T-helper 1 cell treated with Interleukin-12 subunit alpha and Interleukin-12 subunit beta and Interleukin-4 antibody, amounts not matched to agents 30 μg/mL and 1 μg/mL, for 36 hours (primary cell): ENCODE results near the gene NBAS.
A peak's percentile ranks its signal among the peaks of the same experiment; 100 is the strongest.

ENCODE experiments used
- H3K27ac Mint-ChIP-seq: one replicate; pipeline ENCODE4 v1.8.0; 2021; ENCODE audit warnings: mild to moderate bottlenecking, mixed read lengths
- H3K27me3 Mint-ChIP-seq: one replicate; pipeline ENCODE4 v1.8.0; 2021; ENCODE audit warnings: low read depth, mixed read lengths
- H3K36me3 Mint-ChIP-seq: one replicate; pipeline ENCODE4 v1.8.0; 2021; ENCODE audit warnings: low read depth, mixed read lengths
- H3K4me1 Mint-ChIP-seq: one replicate; pipeline ENCODE4 v1.8.0; 2021; ENCODE audit warnings: low read depth, mixed read lengths
- H3K4me3 Mint-ChIP-seq: one replicate; pipeline ENCODE4 v1.8.0; 2021; ENCODE audit warnings: mild to moderate bottlenecking, moderate library complexity, mixed read lengths
- H3K9me3 Mint-ChIP-seq: one replicate; pipeline ENCODE4 v1.8.0; 2021; ENCODE audit warnings: mixed read lengths

NBAS gene

GRCh38 chr2:15560988-15561573 lies at the start of gene NBAS:
Gene NBAS (minus strand): TSS chr2:15561334. CDS start chr2:15561304, 30 bp downstream.
- no peaks in the 10 kb centered on the region for H3K27me3 Mint-ChIP-seq
- peak within 1 kb of the TSS; percentile 94 for H3K27ac Mint-ChIP-seq
- peak within 1 kb of the TSS; percentile 98 for H3K4me3 Mint-ChIP-seq
- no peaks in the 10 kb centered on the region for H3K9me3 Mint-ChIP-seq
- peaks cover 28% of the 10 kb centered on the region for H3K4me1 Mint-ChIP-seq
- H3K36me3 Mint-ChIP-seq: no peaks in the 10 kb centered on the region

- no peak overlapping the region for H3K4me3 Mint-ChIP-seq
- no peak overlapping the region for H3K27ac Mint-ChIP-seq
- peaks cover 28% of the 10 kb centered on the region for H3K36me3 Mint-ChIP-seq
Measured at GRCh38 chr2:15610430-15610952, 49.4 kb upstream of the NBAS start.

GRCh38 chr2:15609341-15610042 lies 48.4 kb upstream of the NBAS start:
- no peaks in the 10 kb centered on the region for H3K27me3 Mint-ChIP-seq
- no peaks in the 10 kb centered on the region for H3K9me3 Mint-ChIP-seq
- H3K4me1 Mint-ChIP-seq: peaks cover 2% of the 10 kb centered on the region
- H3K4me3 Mint-ChIP-seq: no peak overlapping the region
- peaks cover 35% of the 10 kb centered on the region for H3K36me3 Mint-ChIP-seq
- H3K27ac Mint-ChIP-seq: no peak overlapping the region

More at GRCh38 chr2:15610430-15610952, 49.4 kb upstream of the NBAS start:
- H3K4me1 Mint-ChIP-seq: peaks cover 7% of the 10 kb centered on the region
- H3K9me3 Mint-ChIP-seq: no peaks in the 10 kb centered on the region
- H3K27me3 Mint-ChIP-seq: no peaks in the 10 kb centered on the region

GRCh38 chr2:15608392-15608761 lies 47.2 kb upstream of the NBAS start:
- no peak overlapping the region for H3K4me3 Mint-ChIP-seq
- H3K4me1 Mint-ChIP-seq: peaks cover 2% of the 10 kb centered on the region
- H3K27ac Mint-ChIP-seq: no peak overlapping the region
- H3K36me3 Mint-ChIP-seq: peaks cover 36% of the 10 kb centered on the region
- H3K27me3 Mint-ChIP-seq: no peaks in the 10 kb centered on the region
- no peaks in the 10 kb centered on the region for H3K9me3 Mint-ChIP-seq

- Mint-ChIP-seq H3K4me1 (peaks cover 2% of the 10 kb centered on the region), H3K27me3 (no peaks in the 10 kb centered on the region), H3K36me3 (peaks cover 40% of the 10 kb centered on the region), H3K27ac (no peak overlapping the region), H3K9me3 (no peaks in the 10 kb centered on the region), H3K4me3 (no peak overlapping the region)
Measured at GRCh38 chr2:15607709-15608391, 46.7 kb upstream of the NBAS start.

- H3K4me1 Mint-ChIP-seq: peaks cover 2% of the 10 kb centered on the region
- H3K9me3 Mint-ChIP-seq: no peaks in the 10 kb centered on the region
- H3K36me3 Mint-ChIP-seq: peaks cover 47% of the 10 kb centered on the region
- no peaks in the 10 kb centered on the region for H3K27me3 Mint-ChIP-seq
- no peak overlapping the region for H3K27ac Mint-ChIP-seq
- no peak overlapping the region for H3K4me3 Mint-ChIP-seq
Measured at GRCh38 chr2:15606481-15607441, 45.6 kb upstream of the NBAS start.

GRCh38 chr2:15605721-15606120 lies 44.6 kb upstream of the NBAS start:
- Mint-ChIP-seq H3K27me3 (no peaks in the 10 kb centered on the region), H3K27ac (no peak overlapping the region), H3K36me3 (peaks cover 52% of the 10 kb centered on the region), H3K9me3 (no peaks in the 10 kb centered on the region), H3K4me3 (no peak overlapping the region), H3K4me1 (peaks cover 2% of the 10 kb centered on the region)

- no peak overlapping the region for H3K27ac Mint-ChIP-seq
Measured at GRCh38 chr2:15603948-15604347, 42.8 kb upstream of the NBAS start.

GRCh38 chr2:15603044-15603765 lies 42.1 kb upstream of the NBAS start:
- H3K4me3 Mint-ChIP-seq: no peak overlapping the region
- no peaks in the 10 kb centered on the region for H3K9me3 Mint-ChIP-seq
- H3K36me3 Mint-ChIP-seq: peaks cover 53% of the 10 kb centered on the region
- no peak overlapping the region for H3K27ac Mint-ChIP-seq
- no peaks in the 10 kb centered on the region for H3K27me3 Mint-ChIP-seq
- no peaks in the 10 kb centered on the region for H3K4me1 Mint-ChIP-seq

More at GRCh38 chr2:15603948-15604347, 42.8 kb upstream of the NBAS start:
- Mint-ChIP-seq H3K4me1 (no peaks in the 10 kb centered on the region), H3K9me3 (no peaks in the 10 kb centered on the region), H3K27me3 (no peaks in the 10 kb centered on the region), H3K4me3 (no peak overlapping the region), H3K36me3 (peaks cover 48% of the 10 kb centered on the region)

GRCh38 chr2:15602393-15602792 lies 41.3 kb upstream of the NBAS start:
- Mint-ChIP-seq H3K27me3 (no peaks in the 10 kb centered on the region), H3K4me1 (no peaks in the 10 kb centered on the region), H3K36me3 (peaks cover 48% of the 10 kb centered on the region), H3K4me3 (no peak overlapping the region), H3K9me3 (no peaks in the 10 kb centered on the region), H3K27ac (no peak overlapping the region)

- peaks cover 50% of the 10 kb centered on the region for H3K36me3 Mint-ChIP-seq
- no peak overlapping the region for H3K27ac Mint-ChIP-seq
- H3K27me3 Mint-ChIP-seq: no peaks in the 10 kb centered on the region
Measured at GRCh38 chr2:15601681-15602080, 40.5 kb upstream of the NBAS start.

GRCh38 chr2:15599994-15600393 lies 38.9 kb upstream of the NBAS start:
- H3K36me3 Mint-ChIP-seq: peaks cover 57% of the 10 kb centered on the region
- H3K4me3 Mint-ChIP-seq: no peak overlapping the region
- H3K27ac Mint-ChIP-seq: no peak overlapping the region
- H3K4me1 Mint-ChIP-seq: peaks cover 4% of the 10 kb centered on the region
- no peaks in the 10 kb centered on the region for H3K9me3 Mint-ChIP-seq
- no peaks in the 10 kb centered on the region for H3K27me3 Mint-ChIP-seq

More at GRCh38 chr2:15601681-15602080, 40.5 kb upstream of the NBAS start:
- Mint-ChIP-seq H3K4me1 (no peaks in the 10 kb centered on the region), H3K9me3 (no peaks in the 10 kb centered on the region), H3K4me3 (no peak overlapping the region)

- Mint-ChIP-seq H3K9me3 (no peaks in the 10 kb centered on the region), H3K27ac (no peak overlapping the region), H3K4me1 (peaks cover 24% of the 10 kb centered on the region), H3K36me3 (peaks cover 40% of the 10 kb centered on the region), H3K4me3 (no peak overlapping the region), H3K27me3 (no peaks in the 10 kb centered on the region)
Measured at GRCh38 chr2:15596968-15597367, 35.8 kb upstream of the NBAS start.
